ENCODE measurements around the gene EFHD1. TPM values are rescaled to one million over a fixed set of nuclear protein-coding genes. Genes with fewer than 3 reads are reported as not detected.

Gene EFHD1
- total RNA-seq, 1 experiment from 2014 or later = 0.47 TPM

DNA sequence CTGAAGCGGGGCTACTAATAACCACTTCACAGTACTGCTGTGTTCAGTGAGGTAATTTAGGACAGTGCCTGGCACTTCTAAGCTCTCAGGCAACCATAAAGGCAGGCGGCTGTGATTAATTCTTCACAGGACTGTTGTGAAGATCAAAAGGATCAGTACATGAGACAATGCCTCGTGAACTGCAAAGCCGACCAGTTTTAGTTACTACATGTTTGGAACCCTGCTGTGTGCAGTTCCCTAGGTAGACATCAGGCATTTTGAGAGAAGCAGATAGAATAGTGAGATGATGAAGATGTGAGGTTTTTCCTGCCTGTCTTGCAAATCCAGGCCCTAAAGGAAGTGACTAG is 19.1 kb downstream of the EFHD1 start:
- TF ChIP-seq, protein P1, sequence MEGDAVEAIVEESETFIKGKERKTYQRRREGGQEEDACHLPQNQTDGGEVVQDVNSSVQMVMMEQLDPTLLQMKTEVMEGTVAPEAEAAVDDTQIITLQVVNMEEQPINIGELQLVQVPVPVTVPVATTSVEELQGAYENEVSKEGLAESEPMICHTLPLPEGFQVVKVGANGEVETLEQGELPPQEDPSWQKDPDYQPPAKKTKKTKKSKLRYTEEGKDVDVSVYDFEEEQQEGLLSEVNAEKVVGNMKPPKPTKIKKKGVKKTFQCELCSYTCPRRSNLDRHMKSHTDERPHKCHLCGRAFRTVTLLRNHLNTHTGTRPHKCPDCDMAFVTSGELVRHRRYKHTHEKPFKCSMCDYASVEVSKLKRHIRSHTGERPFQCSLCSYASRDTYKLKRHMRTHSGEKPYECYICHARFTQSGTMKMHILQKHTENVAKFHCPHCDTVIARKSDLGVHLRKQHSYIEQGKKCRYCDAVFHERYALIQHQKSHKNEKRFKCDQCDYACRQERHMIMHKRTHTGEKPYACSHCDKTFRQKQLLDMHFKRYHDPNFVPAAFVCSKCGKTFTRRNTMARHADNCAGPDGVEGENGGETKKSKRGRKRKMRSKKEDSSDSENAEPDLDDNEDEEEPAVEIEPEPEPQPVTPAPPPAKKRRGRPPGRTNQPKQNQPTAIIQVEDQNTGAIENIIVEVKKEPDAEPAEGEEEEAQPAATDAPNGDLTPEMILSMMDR (IDR thresholded peaks at IDR 0.05; ENCODE audit: unreplicated experiment) = no peak
- H3K4me3 Mint-ChIP-seq (ENCODE audit: low read depth, unreplicated experiment) = no peak overlapping the region
- H3K9me3 Mint-ChIP-seq (ENCODE audit: low read depth, unreplicated experiment) = no peaks in the 10 kb centered on the region
- DNase-seq = no peak
- CTCF ChIA-PET = no interaction called here
- H3K27ac Mint-ChIP-seq (ENCODE audit: unreplicated experiment) = no peak overlapping the region
- H3K36me3 Mint-ChIP-seq (ENCODE audit: insufficient read depth, unreplicated experiment) = no peaks in the 10 kb centered on the region
- no peaks in the 10 kb centered on the region for H3K4me1 Mint-ChIP-seq (ENCODE audit: low read depth, unreplicated experiment)
- intact Hi-C loops (cut with micrococcal nuclease; ENCODE audit: unreplicated experiment) = no loop called here
- BruUV-seq (replicated peaks) = no TSS peak
- peaks cover 26% of the 10 kb centered on the region for H3K27me3 Mint-ChIP-seq (ENCODE audit: unreplicated experiment)

DNA sequence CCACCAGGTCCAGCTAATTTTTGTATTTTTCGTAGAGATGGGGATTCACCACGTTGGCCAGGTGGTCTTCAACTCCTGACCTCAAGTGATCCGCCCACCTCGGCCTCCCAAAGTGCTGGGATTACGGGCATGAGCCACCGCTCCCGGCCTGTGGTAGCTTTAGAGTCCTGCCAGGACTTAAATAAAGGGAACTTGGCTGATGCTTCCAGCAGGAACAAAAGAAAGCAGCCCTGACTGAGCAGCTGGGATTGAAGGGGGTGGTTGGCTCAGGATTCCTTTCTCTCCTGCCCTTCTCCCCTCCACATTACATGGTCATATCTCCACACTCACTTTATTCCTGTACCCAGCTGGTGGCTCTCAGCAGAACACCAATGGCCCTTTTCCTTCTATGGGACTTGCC is 20.0 kb downstream of the EFHD1 start:
- CTCF ChIA-PET = no interaction called here
- H3K9me3 Mint-ChIP-seq (ENCODE audit: low read depth, unreplicated experiment) = no peaks in the 10 kb centered on the region
- H3K27ac Mint-ChIP-seq (ENCODE audit: unreplicated experiment) = no peak overlapping the region
- no peaks in the 10 kb centered on the region for H3K36me3 Mint-ChIP-seq (ENCODE audit: insufficient read depth, unreplicated experiment)
- no peak for DNase-seq
- peaks cover 27% of the 10 kb centered on the region for H3K27me3 Mint-ChIP-seq (ENCODE audit: unreplicated experiment)
- no peak overlapping the region for H3K4me3 Mint-ChIP-seq (ENCODE audit: low read depth, unreplicated experiment)
- TF ChIP-seq, protein P1 (IDR thresholded peaks at IDR 0.05; ENCODE audit: unreplicated experiment) = no peak
- intact Hi-C loops (cut with micrococcal nuclease; ENCODE audit: unreplicated experiment) = no loop called here
- BruUV-seq (replicated peaks) = no TSS peak
- no peaks in the 10 kb centered on the region for H3K4me1 Mint-ChIP-seq (ENCODE audit: low read depth, unreplicated experiment)

DNA sequence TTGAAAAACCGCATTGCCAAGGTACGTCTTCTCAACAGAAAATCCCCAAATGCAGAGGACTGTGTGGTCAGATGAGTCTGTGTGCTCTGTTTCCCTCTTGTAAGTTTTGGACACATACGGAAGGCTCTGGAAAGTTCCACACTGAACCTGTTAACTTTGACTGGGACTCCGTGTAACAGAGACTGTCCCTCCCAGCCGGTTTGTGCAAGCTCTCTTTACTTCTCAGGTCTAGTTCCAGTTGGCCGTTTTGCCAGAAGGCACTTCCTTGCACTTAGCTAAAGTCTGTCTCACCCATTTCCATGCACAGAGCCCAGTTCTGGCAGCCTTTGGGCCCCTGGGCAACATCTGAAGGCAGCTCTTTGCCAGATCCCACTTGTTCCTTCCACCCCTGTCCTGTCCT is 22.0 kb downstream of the EFHD1 start:
- Mint-ChIP-seq H3K36me3 (ENCODE audit: insufficient read depth, unreplicated experiment) (no peaks in the 10 kb centered on the region), H3K9me3 (ENCODE audit: low read depth, unreplicated experiment) (no peaks in the 10 kb centered on the region), H3K27ac (ENCODE audit: unreplicated experiment) (no peak overlapping the region), H3K4me3 (ENCODE audit: low read depth, unreplicated experiment) (no peak overlapping the region), H3K4me1 (ENCODE audit: low read depth, unreplicated experiment) (no peaks in the 10 kb centered on the region), H3K27me3 (ENCODE audit: unreplicated experiment) (peaks cover 34% of the 10 kb centered on the region)
- BruUV-seq (replicated peaks) = no TSS peak
- CTCF ChIA-PET = no interaction called here
- intact Hi-C loops (cut with micrococcal nuclease; ENCODE audit: unreplicated experiment) = no loop called here
- no peak for DNase-seq
- TF ChIP-seq, protein P1 (IDR thresholded peaks at IDR 0.05; ENCODE audit: unreplicated experiment) = no peak

DNA sequence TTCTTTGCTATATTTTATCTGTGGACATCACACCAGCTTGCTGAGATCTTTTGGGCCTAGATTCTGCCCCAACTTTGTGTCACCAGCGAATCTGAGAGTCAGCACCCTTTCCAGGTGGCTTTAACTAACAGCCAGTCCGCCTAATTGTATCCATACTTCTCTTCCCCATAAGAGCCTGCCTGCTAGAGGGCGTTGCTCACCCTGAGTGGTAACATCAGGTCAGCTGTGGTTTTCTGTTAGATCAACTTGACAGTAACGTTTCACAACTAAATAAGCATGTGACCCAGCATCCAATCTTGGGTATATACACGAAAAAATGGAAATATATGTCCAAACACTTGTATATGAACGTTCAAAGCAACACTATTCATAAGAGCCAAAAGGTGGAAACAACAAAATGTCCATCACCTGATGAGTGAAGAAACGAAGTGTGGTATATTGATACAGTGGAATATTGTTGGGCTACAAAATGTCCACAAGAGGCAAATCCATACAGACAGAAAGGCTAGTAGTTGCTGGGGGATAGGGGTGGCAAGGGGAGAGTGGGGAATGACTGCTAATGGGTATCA is 24.9 kb downstream of the EFHD1 start:
- TF ChIP-seq, protein P1 (IDR thresholded peaks at IDR 0.05; ENCODE audit: unreplicated experiment) = no peak
- H3K36me3 Mint-ChIP-seq (ENCODE audit: insufficient read depth, unreplicated experiment) = no peaks in the 10 kb centered on the region
- DNase-seq = no peak
- BruUV-seq (replicated peaks) = no TSS peak
- H3K4me3 Mint-ChIP-seq (ENCODE audit: low read depth, unreplicated experiment) = no peak overlapping the region
- CTCF ChIA-PET = no interaction called here
- peaks cover 23% of the 10 kb centered on the region for H3K27me3 Mint-ChIP-seq (ENCODE audit: unreplicated experiment)
- H3K27ac Mint-ChIP-seq (ENCODE audit: unreplicated experiment) = no peak overlapping the region
- intact Hi-C loops (cut with micrococcal nuclease; ENCODE audit: unreplicated experiment) = no loop called here
- no peaks in the 10 kb centered on the region for H3K4me1 Mint-ChIP-seq (ENCODE audit: low read depth, unreplicated experiment)
- H3K9me3 Mint-ChIP-seq (ENCODE audit: low read depth, unreplicated experiment) = no peaks in the 10 kb centered on the region
